ENCODE data around the gene ZNF827. TPM values are rescaled to one million over a fixed set of nuclear protein-coding genes. Genes with fewer than 3 reads are reported as not detected.

The ZNF827 gene
- total RNA-seq, 1 experiment from 2014 or later, result 6.3 TPM

- ATAC-seq, result no peak
- H3K27me3 ChIP-seq (ENCODE audit: control insufficient read depth, insufficient read depth, low read length), result no peaks in the 10 kb centered on the region
- CTCF ChIA-PET, result no interaction called here
- no peak for TF ChIP-seq SIN3A (IDR thresholded peaks at IDR 0.05; ENCODE audit: borderline replicate concordance, insufficient read depth, low read depth, low read length)
- TF ChIP-seq, protein P1, sequence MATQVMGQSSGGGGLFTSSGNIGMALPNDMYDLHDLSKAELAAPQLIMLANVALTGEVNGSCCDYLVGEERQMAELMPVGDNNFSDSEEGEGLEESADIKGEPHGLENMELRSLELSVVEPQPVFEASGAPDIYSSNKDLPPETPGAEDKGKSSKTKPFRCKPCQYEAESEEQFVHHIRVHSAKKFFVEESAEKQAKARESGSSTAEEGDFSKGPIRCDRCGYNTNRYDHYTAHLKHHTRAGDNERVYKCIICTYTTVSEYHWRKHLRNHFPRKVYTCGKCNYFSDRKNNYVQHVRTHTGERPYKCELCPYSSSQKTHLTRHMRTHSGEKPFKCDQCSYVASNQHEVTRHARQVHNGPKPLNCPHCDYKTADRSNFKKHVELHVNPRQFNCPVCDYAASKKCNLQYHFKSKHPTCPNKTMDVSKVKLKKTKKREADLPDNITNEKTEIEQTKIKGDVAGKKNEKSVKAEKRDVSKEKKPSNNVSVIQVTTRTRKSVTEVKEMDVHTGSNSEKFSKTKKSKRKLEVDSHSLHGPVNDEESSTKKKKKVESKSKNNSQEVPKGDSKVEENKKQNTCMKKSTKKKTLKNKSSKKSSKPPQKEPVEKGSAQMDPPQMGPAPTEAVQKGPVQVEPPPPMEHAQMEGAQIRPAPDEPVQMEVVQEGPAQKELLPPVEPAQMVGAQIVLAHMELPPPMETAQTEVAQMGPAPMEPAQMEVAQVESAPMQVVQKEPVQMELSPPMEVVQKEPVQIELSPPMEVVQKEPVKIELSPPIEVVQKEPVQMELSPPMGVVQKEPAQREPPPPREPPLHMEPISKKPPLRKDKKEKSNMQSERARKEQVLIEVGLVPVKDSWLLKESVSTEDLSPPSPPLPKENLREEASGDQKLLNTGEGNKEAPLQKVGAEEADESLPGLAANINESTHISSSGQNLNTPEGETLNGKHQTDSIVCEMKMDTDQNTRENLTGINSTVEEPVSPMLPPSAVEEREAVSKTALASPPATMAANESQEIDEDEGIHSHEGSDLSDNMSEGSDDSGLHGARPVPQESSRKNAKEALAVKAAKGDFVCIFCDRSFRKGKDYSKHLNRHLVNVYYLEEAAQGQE (IDR thresholded peaks at IDR 0.05; ENCODE audit: insufficient read depth in 1 of 2, low read depth in 2 of 2, low read length in 1 of 2), result no peak
- TF ChIP-seq CTCF (IDR thresholded peaks at IDR 0.05), result no peak
- TF ChIP-seq POLR2AphosphoS5 (IDR thresholded peaks at IDR 0.05; ENCODE audit: low read depth, low read length), result no peak
- H3K27ac ChIP-seq (ENCODE audit: low read length), result no peak overlapping the region
- no peak overlapping the region for H3K4me3 ChIP-seq (ENCODE audit: low read depth in 2 of 2, low read length in 2 of 2)
- no peak for DNase-seq (ENCODE audit: low read depth, low spot score)
- POLR2A ChIA-PET, result no interaction called here
- no TSS peak for BruUV-seq (replicated peaks)
- in situ Hi-C loops (cut with HindIII; ENCODE audit: low pct_unique_long_range_greater_than_20kb, low sequenced_read_pairs), result no loop called here
- H3K9me3 ChIP-seq (ENCODE audit: control insufficient read depth, insufficient read depth, low read depth, low read length), result no peaks in the 10 kb centered on the region
- no peaks in the 10 kb centered on the region for H3K36me3 ChIP-seq (ENCODE audit: control insufficient read depth, insufficient read depth, low read length)
- no peaks in the 10 kb centered on the region for H3K4me1 ChIP-seq (ENCODE audit: control insufficient read depth, insufficient read depth, low read length)
- intact Hi-C loops (cut with micrococcal nuclease; ENCODE audit: unreplicated experiment), result no loop called here
Observed at GRCh38 chr4:145824463-145824862, 114.2 kb downstream of the ZNF827 start.

GRCh38 chr4:145823743-145824142, 114.9 kb downstream of the ZNF827 start:
- CTCF ChIA-PET, result no interaction called here
- POLR2A ChIA-PET, result no interaction called here
- in situ Hi-C loops (cut with HindIII; ENCODE audit: low pct_unique_long_range_greater_than_20kb, low sequenced_read_pairs), result no loop called here
- intact Hi-C loops (cut with micrococcal nuclease; ENCODE audit: unreplicated experiment), result no loop called here
- H3K27ac ChIP-seq (ENCODE audit: low read length), result no peak overlapping the region
- DNase-seq (ENCODE audit: low read depth, low spot score) (no peak), ATAC-seq (no peak)
- H3K27me3 ChIP-seq (ENCODE audit: control insufficient read depth, insufficient read depth, low read length), result no peaks in the 10 kb centered on the region
- no peak overlapping the region for H3K4me3 ChIP-seq (ENCODE audit: low read depth in 2 of 2, low read length in 2 of 2)
- TF ChIP-seq TCF7L2 (IDR thresholded peaks at IDR 0.05; ENCODE audit: low read depth, low read length) (no peak), CTCF (IDR thresholded peaks at IDR 0.05) (no peak)
- TF ChIP-seq, protein P1 (IDR thresholded peaks at IDR 0.05; ENCODE audit: insufficient read depth in 1 of 2, low read depth in 2 of 2, low read length in 1 of 2), result no peak
- BruUV-seq (replicated peaks), result no TSS peak
- H3K36me3 ChIP-seq (ENCODE audit: control insufficient read depth, insufficient read depth, low read length), result no peaks in the 10 kb centered on the region
- no peaks in the 10 kb centered on the region for H3K9me3 ChIP-seq (ENCODE audit: control insufficient read depth, insufficient read depth, low read depth, low read length)
- no peaks in the 10 kb centered on the region for H3K4me1 ChIP-seq (ENCODE audit: control insufficient read depth, insufficient read depth, low read length)
